HG02885 (cell line): ENCODE data around the gene MTRR.
"Not testable (repeated sequence)": the region's sequence is repeated elsewhere in the genome, so short reads cannot be mapped to it uniquely, and the experiment has no call there.

Source experiments
- ATAC-seq: cut with Tn5 transposase; IDR thresholded peaks from one replicate; pipeline ENCODE4 v1.9.1; 2021; ENCODE audit warnings: mild to moderate bottlenecking; ENCODE audit not compliant: unreplicated experiment, poor library complexity

The MTRR gene

DNA sequence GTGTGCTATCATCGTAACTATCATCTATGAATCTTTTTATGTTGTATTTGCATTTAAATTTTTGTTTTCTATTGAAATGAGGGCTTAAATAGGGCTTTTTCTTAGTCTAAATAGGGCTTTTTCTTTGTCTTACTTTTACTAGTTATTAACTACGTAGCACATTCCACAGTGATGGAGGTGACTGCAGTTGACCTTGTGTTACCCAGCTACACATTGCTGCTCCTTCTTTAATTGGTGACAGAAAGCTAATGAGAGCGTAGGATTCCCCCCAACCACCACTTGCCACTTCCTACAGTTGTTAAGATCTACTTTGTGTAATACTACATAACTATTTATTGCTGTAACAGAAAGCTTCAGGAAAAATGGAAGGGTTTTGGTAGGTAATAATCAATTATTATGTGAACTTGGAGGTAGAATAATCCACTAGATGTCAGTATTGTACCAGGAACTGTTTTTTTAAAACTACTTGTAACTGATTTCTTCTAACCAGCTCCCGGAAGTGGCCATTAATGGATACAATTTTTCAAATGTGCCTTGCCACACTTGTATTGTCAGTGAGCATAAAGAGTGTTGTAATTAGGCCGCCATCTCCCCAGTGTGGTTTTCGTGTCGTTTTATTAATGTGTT, 18.0 kb downstream of the MTRR start:
- peak; percentile 74 for ATAC-seq

- ATAC-seq: no peak
These were observed 20.0 kb downstream of the MTRR start for GRCh38 chr5:7888901-7889300.

DNA sequence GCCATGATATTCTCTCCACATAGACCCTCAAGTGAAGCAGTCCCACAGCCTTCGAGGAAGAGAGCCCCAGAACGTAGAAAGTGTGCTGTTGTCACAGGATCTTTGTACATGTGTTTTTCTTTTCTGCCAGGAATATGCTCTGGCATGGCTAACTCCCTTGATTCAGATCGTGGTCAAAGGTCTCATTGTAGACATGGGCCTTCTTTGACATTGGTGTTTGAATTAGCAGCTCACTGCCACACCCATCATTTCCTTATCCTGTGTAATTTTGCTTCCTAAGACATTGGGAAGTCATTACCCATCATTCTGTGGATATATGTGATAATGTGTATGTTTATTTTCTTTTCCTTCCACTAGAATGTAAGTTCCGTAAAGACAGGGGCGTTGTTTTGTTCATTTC, 25.5 kb downstream of the MTRR start:
- no peak for ATAC-seq

DNA sequence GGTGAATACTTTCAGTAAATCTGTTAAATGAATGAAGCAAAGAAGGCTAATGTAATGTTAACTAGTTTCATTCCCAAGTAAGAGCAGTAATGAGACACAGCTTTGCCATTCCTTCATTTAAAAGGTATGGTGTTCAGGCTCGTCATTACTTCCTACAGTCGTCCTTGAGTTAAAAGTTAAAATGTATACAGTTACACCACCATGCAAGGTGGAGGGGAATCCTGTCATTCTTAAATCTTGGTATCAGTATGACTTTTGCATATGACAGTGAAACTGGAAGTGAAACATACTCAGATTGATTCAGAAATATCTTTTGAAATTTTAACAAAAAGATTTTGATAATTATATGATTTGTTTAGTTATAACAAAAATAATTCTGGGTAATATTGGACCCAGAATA, 25.9 kb downstream of the MTRR start:
- ATAC-seq: peak; percentile 95

- peak; percentile 68 for ATAC-seq
These were observed 28.2 kb downstream of the MTRR start for GRCh38 chr5:7897014-7897600.

DNA sequence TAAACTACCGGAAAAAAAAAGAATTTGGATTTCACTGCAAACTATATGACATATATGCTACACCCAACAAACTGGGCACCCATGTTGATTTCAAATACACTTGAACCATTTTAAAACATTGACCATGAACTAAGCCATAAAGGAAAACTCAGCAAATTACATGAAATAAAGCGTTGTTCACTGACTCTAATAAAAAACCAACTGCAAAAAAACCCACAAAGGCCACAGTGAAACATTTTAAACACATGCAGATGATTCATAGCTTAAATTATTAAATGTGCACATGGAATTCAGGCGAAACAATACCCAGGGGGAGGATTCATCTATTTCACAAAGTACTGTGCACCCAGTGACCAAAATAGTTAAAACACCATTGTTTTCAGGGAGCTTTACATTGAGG, 33.3 kb downstream of the MTRR start:
- no peak for ATAC-seq

DNA sequence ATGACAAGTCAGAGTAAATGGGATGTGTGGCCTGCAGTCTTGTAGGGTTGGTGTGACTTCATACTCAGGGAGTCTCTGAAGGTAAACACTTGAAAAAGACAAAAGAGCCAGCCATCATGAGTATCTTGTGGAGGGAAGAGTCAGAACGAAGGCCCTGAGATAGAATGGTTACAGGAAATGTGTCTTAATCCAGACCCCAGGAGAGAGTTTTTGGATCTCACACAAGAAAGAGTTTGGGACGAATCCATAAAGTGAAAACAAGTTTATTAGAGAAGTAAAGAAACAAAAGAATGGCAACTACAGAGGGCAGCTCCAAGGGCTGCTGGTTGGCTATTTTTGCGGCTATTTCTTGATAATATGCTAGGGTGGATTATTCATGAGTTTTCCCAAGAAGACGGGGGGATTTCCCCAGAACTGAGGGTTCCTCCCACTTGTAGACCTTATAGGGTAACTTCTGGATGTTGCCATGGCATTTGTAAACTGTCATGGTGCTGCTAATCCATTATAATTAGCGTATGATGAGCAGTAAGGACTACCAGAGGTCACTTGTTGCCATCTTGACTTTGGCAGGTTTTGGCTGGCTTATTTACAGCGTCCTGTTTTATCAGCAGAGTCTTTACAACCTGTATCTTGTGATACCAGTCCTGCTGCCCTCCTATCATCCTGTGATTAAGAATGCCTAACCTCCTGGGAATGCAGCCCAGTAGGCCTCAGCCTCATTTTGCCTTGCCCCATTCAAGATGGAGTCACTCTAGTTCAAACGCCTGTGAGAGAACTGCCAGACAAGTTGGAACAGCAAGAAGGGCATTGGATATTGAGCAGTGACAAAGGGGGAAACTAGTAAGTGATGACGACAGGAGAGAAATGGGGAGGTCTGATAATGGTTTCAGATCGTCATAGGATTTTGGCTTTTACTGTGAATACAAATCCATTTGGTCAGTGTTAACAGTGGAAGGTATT, 34.0 kb downstream of the MTRR start:
- no peak for ATAC-seq

GRCh38 chr5:7904170-7904569, 35.2 kb downstream of the MTRR start:
- ATAC-seq: peak; percentile 62

DNA sequence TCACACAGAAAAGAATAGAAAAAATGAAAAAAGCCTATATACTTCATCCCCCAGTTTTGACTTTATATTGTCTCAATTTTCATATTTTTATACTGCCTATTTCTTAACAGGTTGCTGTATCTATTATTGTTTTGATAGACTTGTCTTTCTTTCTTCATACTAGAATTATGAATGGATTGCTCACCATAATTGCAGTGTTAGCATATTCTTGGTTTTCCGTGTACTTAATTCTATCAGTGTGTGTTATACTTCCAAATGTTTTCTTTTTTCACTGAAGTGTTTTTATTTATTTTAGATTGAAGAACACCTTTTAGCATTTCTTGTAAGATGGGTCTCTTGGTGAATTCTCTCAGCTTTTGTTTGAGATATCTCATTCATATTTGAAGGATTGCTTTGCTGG, 38.7 kb downstream of the MTRR start:
- no peak for ATAC-seq

DNA sequence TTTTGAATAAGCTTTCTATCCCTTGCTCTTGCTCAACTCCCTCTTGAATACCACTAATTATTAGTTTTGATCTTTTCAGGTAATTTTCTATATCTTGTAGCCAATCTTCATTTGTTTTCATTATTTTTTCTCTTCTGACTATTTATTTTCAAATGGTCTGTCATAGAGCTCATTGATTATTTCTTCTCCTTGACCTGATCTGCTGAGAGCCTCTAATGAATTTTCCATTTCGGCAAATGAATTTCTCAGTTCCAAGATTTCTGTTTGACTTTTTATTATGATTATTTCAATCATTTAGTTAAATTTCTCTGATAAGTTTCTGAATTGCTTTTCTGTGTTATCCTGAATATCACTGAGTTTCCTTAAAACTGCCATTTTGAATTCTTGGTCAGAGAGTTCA, 39.4 kb downstream of the MTRR start:
- ATAC-seq: no peak

DNA sequence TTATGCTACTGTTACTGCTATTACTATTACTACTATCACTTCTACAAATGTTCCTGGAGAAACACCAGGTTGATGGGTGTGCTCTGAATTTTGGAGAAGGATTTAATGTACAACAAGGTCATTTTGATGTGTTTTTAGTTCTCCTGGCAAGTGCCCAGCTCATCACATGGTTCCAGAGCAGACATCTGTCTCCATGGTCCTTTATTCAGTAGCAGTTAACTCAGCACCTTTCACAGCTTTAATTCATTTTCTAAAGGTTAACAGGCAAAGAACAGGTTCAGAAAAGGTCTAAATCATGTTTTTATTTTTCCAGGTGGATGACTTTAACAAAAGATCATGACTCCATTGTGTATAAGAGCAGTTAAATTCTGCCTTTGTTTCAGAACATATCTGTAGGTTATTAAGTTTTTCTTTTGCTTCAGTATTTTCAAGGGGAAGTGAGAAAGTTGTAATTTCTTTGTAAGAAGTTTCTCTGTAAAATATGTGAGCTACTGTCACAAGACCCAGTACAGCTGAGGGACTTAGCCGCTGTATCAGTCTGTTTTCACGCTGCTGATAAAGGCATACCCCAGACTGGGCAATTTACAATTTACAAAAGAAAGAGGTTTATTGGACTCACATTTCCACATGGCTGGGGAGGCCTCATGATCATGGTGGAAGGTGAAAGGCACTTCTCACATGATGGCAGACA, 41.9 kb downstream of the MTRR start:
- peak; percentile 68 for ATAC-seq

DNA sequence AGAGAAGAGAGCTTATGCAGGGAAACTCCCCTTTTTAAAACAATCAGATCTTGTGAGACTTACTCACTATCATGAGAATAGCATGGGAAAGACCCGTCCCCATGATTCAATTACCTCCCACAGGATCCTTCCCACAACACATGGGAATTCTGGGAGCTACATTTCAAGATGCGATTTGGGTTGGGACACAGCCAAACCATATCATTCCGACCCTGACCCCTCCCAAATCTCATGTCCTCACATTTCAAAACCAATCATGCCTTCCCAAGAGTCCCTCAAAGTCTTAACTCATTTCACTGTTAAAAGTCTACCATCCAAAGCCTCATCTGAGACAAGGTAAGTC, 42.5 kb downstream of the MTRR start:
- ATAC-seq: not testable (repeated sequence)

DNA sequence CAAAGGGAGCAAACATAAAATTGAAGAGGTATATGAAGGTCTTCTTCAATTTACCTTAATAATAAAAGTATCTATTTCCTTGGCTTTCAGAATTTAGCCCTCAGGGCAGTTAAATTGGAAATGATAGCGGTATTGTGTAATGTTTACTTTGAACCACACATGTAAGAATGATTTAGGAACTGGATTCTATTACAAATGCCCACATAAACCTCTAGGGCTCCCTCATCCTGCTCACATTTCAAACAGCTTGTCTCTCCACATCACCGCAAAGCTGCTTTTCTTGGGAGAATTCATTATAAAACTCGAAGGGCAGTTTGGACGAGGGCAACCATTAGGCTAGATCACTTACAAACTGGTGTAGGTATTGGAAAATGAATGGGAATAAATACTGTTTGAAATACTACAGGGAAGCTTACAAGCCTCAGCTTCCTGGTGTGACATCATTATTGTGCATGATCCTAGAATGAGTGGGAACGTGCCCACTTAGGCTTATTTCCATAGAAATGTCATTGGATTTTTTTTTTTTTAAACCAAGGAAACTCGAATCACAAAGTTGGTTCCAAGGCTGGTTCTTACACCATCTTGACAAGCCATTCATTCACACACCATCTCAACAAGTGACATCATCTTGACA, 47.3 kb downstream of the MTRR start:
- no peak for ATAC-seq

DNA sequence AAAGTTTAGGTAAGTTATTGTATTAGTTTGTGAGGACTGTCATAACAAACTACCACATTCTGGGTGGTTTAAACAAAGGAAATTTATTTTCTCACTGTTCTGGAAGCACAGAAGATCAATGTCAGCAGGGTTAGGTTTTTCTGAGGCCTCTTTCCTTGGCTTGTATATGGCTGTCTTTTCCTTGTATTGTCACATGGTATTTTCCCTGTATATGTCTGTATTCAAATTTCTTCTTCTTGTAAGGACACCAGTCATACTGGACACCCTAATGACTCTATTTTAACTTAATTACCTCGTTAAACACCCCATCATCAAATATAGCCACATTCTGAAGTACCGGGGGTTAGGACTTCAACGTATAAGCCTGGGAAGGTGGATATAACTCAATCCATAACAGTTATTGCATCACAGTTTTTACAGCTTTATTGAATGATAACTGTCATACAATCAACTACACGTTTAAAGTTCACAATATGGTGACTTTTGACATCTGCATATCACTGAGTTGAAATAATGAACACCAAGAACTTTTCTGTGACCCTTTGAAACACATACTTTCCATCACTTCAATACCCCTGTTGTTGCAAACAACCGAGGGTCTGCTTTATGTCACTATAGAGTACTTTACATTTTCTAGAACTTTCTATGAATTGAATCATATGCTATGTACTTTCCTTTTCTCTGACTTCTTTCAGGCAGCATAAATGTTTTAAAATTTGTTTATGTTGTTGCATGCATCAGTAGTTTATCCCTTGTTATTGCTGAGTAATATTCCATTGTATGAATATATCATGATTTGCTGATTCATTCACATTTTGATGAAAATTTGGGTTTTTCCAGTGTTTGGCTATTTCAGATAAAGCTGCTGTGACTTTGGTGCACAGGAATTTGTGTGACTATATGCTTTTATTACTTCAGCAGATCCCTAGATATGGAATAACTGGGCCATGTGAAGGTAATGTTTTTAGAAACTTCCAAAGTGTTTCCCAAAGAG, 48.5 kb downstream of the MTRR start:
- no peak for ATAC-seq

GRCh38 chr5:7925961-7926695, 57.2 kb downstream of the MTRR start:
- ATAC-seq: no peak

DNA sequence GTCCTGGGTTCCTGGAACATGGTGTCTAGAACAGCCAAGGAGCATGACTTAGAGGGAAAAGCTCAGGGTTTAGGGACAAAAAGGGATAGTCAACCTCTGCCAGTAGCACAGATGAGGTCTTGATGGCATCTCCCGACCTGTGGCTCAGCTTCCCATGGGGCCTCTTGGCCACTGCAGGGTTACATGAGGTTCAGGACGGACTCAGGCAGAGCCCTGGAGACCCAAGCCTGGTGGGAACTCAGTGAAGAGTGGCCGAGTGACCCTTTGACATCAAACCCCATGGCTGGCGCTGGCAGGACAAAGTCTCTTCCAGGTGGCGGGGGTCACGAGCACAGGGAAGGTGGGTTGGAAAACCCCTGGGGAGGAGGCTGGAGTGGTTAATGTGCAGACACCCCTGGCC, 57.8 kb downstream of the MTRR start:
- no peak for ATAC-seq

GRCh38 chr5:7927466-7928375, 58.8 kb downstream of the MTRR start:
- peak; percentile 94 for ATAC-seq

DNA sequence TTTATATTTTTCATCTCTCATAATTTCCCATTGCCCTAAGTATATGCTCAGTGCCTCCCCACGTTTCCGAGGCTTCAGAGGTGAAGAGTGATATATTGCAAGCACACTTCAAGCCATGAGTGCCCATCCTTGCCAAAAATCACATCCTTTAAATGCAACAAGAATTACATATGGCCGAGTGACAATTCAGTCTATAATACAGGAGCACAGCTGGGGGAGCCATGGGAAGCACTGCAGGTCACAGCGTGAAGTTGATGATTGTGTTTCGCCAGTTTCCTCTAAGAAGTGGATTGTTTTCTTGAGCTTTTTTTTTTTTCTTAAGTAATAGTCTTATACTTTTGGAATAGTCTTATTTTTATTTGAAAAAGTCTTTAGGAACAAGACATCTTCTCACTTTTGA, 61.1 kb downstream of the MTRR start:
- no peak for ATAC-seq
